ENCODE data around the gene CBFA2T2.
"Not testable (repeated sequence)": the region's sequence is repeated elsewhere in the genome, so short reads cannot be mapped to it uniquely, and the experiment has no call there.

Gene CBFA2T2

DNA sequence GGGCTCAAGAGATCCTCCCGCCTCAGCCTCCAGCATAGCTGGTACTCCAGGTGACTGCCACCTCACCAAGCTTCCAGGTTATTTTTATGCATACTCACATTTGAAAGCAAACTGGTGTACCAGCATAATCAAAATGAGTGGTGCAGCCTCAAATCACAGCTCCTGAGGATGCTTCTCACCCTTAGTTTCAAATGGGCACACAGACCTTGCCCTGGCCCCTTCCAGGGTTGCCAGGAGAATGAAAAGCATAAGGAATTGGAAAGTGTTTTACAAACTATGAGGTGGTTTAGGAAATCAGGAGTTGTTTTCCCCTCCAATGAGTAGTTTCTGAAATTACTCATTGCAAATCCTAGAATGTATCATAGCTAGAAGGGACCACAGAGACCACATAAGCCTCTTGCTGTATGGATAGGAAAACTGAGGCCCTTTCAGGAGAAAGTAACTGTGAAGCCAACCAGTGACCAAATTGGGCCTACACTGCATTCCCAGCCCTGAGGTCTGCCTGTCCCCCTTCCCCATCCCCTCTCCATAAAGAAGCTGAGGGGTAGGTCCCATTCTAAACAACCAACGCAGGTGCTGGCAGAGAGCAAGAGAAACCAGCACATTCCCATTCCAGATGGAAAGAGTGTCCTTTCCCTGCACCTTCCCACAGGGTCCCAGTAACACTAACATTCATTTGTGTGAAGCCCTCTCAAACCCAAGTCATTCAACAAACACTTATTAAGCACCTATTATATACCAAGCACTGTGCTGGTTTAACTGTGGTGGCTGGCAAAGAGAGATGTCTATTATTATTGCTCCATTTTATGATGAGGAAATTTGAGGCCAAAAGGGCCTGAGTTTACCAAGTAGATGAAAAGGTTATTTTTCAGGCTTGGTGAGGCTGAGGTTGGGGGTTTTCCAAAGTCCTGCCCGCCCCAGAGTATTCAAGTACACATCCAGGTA lies 198.4 kb downstream of the CBFA2T2 start:
- in situ Hi-C loops (cut with HindIII; ENCODE audit: low sequenced_read_pairs) = loop anchor here (5.0 kb wide), 1 partner anchor 34 kb away; the partner anchor contains the start of gene PXMP4

DNA sequence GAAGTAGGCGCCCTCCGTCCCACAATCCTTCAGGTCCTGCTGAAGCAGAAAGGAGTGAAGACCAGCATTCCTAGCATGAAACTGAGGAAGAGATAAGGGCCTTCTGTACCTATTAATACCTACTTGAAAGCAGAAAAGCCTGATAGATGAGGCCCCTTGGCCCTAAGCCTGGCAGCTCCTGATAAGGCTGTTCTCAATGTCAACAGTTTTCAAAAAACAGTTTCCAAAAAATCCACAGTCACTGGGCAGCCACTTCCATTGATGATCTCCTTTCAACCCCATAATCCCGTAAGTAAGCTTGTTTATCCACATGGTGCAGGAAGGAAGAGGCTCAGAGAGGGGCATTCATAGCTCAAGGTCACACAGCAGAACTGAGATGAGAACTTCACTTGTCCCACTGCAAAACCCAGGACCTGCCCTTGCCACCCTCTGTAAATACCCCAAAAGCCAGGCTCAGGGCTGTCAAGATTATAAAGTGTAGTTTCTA lies 199.1 kb downstream of the CBFA2T2 start:
- in situ Hi-C loops (cut with HindIII; ENCODE audit: low sequenced_read_pairs) = loop anchor here (5.0 kb wide), 1 partner anchor 33 kb away; the partner anchor contains the start of gene PXMP4

DNA sequence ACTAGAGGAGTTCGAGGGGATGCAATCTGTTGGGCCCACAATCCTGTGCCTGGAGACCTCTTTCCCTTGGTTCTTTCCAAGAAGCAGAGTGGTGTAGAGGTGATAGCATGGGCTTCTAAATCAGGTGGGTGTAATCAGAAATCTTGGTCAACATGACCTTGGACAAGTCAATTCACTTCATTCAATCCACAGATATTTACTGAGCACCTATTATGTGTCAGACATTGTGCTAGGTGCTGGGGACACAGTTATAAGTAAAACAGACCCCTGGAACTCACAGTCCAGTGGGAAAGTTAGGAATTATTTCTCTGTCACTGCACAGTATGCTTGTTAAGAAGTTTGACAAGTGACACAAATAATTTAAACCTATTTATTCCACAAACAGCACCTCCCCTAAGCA lies 199.6 kb downstream of the CBFA2T2 start:
- in situ Hi-C loops (cut with HindIII; ENCODE audit: low sequenced_read_pairs) = loop anchor here (5.0 kb wide), 1 partner anchor 33 kb away; the partner anchor contains the start of gene PXMP4

DNA sequence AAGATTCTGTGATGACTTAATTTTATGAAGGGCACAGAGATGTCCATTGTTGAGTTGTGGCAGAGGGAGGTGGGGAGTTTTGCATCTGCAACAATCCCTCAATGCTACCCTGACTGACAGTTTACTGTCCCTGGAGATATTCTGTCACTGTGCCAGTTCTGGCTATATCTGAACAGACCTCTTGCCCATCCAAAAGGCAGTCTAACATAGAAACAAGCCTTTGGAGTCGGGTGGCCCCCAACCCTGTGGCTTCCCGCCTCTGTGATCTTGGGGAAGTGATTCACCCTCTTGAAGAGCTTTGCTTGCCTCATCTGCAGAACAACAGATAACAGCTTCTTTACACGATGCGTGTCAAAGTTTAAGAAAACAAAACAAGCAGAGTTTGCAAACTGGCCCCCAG lies 200.1 kb downstream of the CBFA2T2 start:
- in situ Hi-C loops (cut with HindIII; ENCODE audit: low sequenced_read_pairs) = loop anchor here (5.0 kb wide), 1 partner anchor 32 kb away; the partner anchor contains the start of gene PXMP4

DNA sequence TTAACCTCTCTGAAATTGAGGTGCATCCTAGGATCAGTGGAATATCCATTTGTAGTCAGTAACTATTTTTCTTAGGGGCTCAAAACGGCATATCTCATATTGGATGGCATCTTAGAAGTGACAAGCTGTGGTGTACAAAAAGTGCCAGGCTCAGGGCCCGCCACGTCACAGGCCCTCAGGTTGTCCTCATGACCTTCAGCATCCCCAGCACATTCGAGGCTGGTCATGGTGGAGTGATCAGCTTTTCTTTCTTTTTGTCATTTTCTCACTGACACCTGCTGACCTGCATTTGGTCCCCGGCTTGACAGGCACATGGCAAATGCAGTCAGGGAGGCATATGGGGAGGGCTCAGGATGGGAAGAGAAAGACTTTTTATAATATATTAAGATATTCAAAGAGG lies 203.4 kb downstream of the CBFA2T2 start:
- in situ Hi-C loops (cut with HindIII; ENCODE audit: low sequenced_read_pairs) = no loop called here

DNA sequence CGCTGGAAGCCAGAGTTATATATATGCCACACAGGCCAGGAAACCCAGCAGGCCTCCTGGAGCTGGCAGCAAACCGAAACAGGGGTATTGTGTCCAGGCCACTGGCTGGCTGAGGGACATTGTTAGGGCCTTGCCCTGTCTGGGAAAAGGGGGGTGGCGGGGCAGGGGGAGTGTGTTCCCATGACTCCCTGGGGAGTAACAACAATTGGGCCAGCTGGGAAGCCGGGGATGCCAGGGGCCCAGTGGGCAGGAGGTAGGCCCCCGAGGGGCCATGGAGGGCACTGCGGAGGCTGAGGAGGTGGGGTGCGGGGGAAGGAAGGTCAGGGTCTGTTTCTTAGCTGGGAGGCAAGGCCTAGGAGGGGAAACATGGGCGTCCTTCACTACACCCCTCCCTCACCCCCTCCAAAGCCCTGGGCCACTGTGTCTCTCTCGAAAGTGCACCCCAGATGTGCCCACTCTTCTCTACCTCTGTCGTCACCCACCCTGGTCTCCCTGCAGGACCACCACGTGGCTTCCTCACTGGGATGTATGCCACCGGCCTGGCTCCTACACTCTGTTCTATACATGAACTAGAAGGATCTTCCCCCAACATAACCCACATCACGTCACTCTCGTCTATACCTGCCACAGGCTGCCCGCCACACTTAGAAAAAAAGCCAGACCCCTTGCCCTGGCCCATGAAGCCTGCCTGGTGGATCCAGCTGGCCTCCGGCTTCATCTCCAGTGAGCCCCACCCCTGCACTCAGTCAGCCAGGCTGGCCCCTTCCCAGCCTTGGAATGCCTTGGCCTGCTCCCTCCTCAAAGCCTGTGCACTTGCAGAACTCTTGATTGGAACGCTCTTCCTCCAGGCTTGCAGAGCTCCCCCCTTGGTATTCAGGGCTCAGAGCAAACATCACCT lies 204.1 kb downstream of the CBFA2T2 start:
- in situ Hi-C loops (cut with HindIII; ENCODE audit: low sequenced_read_pairs) = no loop called here

DNA sequence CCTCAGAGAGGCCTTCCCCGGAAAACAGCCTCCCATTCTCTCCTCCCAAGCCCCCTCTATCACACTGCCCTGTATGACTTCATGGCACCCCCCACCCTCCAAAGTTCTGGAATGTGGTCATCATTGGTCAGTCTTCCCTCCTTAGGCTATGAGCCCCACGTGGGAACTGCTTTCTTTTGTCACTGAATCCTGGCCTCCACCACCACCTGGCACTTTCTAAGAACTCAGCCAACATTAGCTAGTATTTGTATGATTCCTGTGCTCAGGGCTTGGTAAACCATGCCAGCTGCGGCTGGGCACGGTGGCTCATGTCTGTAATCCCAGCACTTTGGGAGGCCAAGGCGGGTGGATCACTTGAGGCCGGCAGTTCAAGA lies 204.7 kb downstream of the CBFA2T2 start:
- in situ Hi-C loops (cut with HindIII; ENCODE audit: low sequenced_read_pairs) = no loop called here

DNA sequence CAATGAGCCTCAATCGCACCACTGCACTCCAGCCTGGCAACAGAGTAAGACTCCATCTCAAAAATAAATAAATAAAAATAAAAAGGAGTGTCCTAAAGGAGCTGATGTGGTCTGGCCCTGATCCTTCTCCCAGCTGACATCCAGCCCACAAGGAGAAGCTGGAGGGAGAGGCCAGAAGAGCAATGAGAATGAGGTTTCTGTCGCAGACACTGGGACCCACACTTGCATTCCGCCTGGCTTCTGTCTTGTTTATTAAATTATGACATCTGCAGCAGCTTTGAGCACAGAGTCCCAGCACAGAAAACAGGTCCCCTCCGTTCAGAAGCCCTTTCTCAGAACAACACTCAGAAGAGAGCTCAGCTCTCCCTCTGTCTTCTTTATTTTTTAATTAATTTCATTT lies 206.6 kb downstream of the CBFA2T2 start:
- in situ Hi-C loops (cut with HindIII; ENCODE audit: low sequenced_read_pairs) = no loop called here

DNA sequence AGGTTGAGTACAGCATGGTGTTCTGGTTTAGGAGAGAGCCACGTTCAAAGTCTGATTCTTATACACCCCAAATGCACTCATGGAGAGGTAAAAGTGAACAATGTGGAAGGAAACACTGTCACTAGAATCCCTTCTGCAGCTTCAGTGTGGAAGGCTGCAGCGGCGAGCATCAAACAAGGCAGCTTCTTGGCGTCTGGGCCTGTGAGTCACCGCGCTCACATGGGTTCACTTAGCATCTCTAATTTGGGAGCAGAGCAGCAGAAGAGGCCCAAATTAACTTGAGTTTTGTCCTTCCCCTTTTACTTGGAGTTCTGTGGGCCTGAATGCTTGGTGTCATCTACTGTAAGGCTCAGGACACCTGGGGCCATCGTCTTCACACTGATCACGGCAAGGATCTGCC lies 207.2 kb downstream of the CBFA2T2 start:
- in situ Hi-C loops (cut with HindIII; ENCODE audit: low sequenced_read_pairs) = no loop called here

DNA sequence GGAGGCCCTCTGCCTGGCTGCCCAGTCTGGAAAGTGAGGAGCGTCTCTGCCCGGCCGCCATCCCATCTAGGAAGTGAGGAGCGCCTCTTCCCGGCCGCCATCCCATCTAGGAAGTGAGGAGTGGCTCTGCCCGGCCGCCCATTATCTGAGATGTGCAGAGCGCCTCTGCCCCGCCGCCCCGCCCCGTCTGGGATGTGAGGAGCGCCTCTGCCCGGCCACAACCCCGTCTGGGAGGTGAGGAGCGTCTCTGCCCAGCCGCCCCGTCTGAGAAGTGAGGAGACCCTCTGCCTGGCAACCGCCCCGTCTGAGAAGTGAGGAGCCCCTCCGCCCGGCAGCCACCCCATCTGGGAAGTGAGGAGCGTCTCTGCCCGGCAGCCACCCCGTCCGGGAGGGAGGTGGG lies 209.1 kb downstream of the CBFA2T2 start:
- in situ Hi-C loops (cut with HindIII; ENCODE audit: low sequenced_read_pairs) = not testable (repeated sequence)

Data from endothelial cell of hepatic sinusoid (primary cell).